ENCODE results near the gene CFAP99.
"Not testable (repeated sequence)": the region's sequence is repeated elsewhere in the genome, so short reads cannot be mapped to it uniquely, and the experiment has no call there.

Gene CFAP99

GRCh38 chr4:2418650-2419571 is at the start of gene CFAP99:
Gene CFAP99 (plus strand): TSS chr4:2418955.
- Mint-ChIP-seq H3K4me3 (peak within 1 kb of the TSS; percentile 80), H3K9me3 (no peaks in the 10 kb centered on the region), H3K27me3 (peaks cover 53% of the 10 kb centered on the region), H3K4me1 (ENCODE audit: low read depth) (peaks cover 42% of the 10 kb centered on the region), H3K36me3 (ENCODE audit: low read depth) (no peaks in the 10 kb centered on the region), H3K27ac (no peak within 1 kb of the TSS)

- Mint-ChIP-seq H3K36me3 (ENCODE audit: low read depth) (no peaks in the 10 kb centered on the region), H3K9me3 (no peaks in the 10 kb centered on the region), H3K27ac (no peak overlapping the region), H3K4me1 (ENCODE audit: low read depth) (no peaks in the 10 kb centered on the region), H3K4me3 (no peak overlapping the region), H3K27me3 (no peaks in the 10 kb centered on the region)
Measured at GRCh38 chr4:2370597-2371320, 48.0 kb upstream of the CFAP99 start.

GRCh38 chr4:2371765-2372487 is 46.8 kb upstream of the CFAP99 start:
- Mint-ChIP-seq H3K4me1 (ENCODE audit: low read depth) (no peaks in the 10 kb centered on the region), H3K27ac (no peak overlapping the region), H3K4me3 (no peak overlapping the region), H3K27me3 (no peaks in the 10 kb centered on the region), H3K9me3 (no peaks in the 10 kb centered on the region), H3K36me3 (ENCODE audit: low read depth) (no peaks in the 10 kb centered on the region)

GRCh38 chr4:2372488-2373030 is 46.2 kb upstream of the CFAP99 start:
- H3K27ac Mint-ChIP-seq, result no peak overlapping the region
- no peaks in the 10 kb centered on the region for H3K9me3 Mint-ChIP-seq
- H3K36me3 Mint-ChIP-seq (ENCODE audit: low read depth), result no peaks in the 10 kb centered on the region
- no peaks in the 10 kb centered on the region for H3K27me3 Mint-ChIP-seq
- no peaks in the 10 kb centered on the region for H3K4me1 Mint-ChIP-seq (ENCODE audit: low read depth)
- H3K4me3 Mint-ChIP-seq, result no peak overlapping the region

GRCh38 chr4:2373532-2373931 is 45.2 kb upstream of the CFAP99 start:
- Mint-ChIP-seq H3K9me3 (no peaks in the 10 kb centered on the region), H3K36me3 (ENCODE audit: low read depth) (no peaks in the 10 kb centered on the region), H3K27ac (no peak overlapping the region)

GRCh38 chr4:2375427-2375826 is 43.3 kb upstream of the CFAP99 start:
- no peaks in the 10 kb centered on the region for H3K4me1 Mint-ChIP-seq (ENCODE audit: low read depth)
- H3K27ac Mint-ChIP-seq, result no peak overlapping the region
- no peaks in the 10 kb centered on the region for H3K27me3 Mint-ChIP-seq
- H3K36me3 Mint-ChIP-seq (ENCODE audit: low read depth), result no peaks in the 10 kb centered on the region
- no peaks in the 10 kb centered on the region for H3K9me3 Mint-ChIP-seq
- no peak overlapping the region for H3K4me3 Mint-ChIP-seq

More at GRCh38 chr4:2373532-2373931, 45.2 kb upstream of the CFAP99 start:
- no peaks in the 10 kb centered on the region for H3K27me3 Mint-ChIP-seq
- H3K4me1 Mint-ChIP-seq (ENCODE audit: low read depth), result no peaks in the 10 kb centered on the region
- no peak overlapping the region for H3K4me3 Mint-ChIP-seq

GRCh38 chr4:2377241-2377640 is 41.5 kb upstream of the CFAP99 start:
- Mint-ChIP-seq H3K36me3 (ENCODE audit: low read depth) (no peaks in the 10 kb centered on the region), H3K27me3 (peaks cover 4% of the 10 kb centered on the region)

GRCh38 chr4:2378401-2378800 is 40.4 kb upstream of the CFAP99 start:
- Mint-ChIP-seq H3K36me3 (ENCODE audit: low read depth) (no peaks in the 10 kb centered on the region), H3K9me3 (no peaks in the 10 kb centered on the region), H3K27ac (no peak overlapping the region), H3K27me3 (peaks cover 4% of the 10 kb centered on the region), H3K4me1 (ENCODE audit: low read depth) (peaks cover 10% of the 10 kb centered on the region), H3K4me3 (no peak overlapping the region)

More at GRCh38 chr4:2377241-2377640, 41.5 kb upstream of the CFAP99 start:
- H3K9me3 Mint-ChIP-seq, result no peaks in the 10 kb centered on the region
- no peaks in the 10 kb centered on the region for H3K4me1 Mint-ChIP-seq (ENCODE audit: low read depth)
- H3K27ac Mint-ChIP-seq, result no peak overlapping the region
- H3K4me3 Mint-ChIP-seq, result no peak overlapping the region

GRCh38 chr4:2378898-2379297 is 39.9 kb upstream of the CFAP99 start:
- Mint-ChIP-seq H3K9me3 (no peaks in the 10 kb centered on the region), H3K27ac (no peak overlapping the region), H3K27me3 (peaks cover 4% of the 10 kb centered on the region), H3K4me1 (ENCODE audit: low read depth) (peaks cover 15% of the 10 kb centered on the region), H3K4me3 (no peak overlapping the region), H3K36me3 (ENCODE audit: low read depth) (no peaks in the 10 kb centered on the region)

- Mint-ChIP-seq H3K27ac (peak overlapping the region; percentile 4), H3K4me1 (ENCODE audit: low read depth) (peaks cover 15% of the 10 kb centered on the region)
- H3K27me3 Mint-ChIP-seq, result not testable (repeated sequence)
Measured at GRCh38 chr4:2380589-2380988, 38.2 kb upstream of the CFAP99 start.

GRCh38 chr4:2382769-2383202 is 36.0 kb upstream of the CFAP99 start:
- H3K4me1 Mint-ChIP-seq (ENCODE audit: low read depth), result peaks cover 15% of the 10 kb centered on the region
- not testable (repeated sequence) for H3K27ac Mint-ChIP-seq

More at GRCh38 chr4:2380589-2380988, 38.2 kb upstream of the CFAP99 start:
- H3K36me3 Mint-ChIP-seq (ENCODE audit: low read depth); H3K4me3 Mint-ChIP-seq; H3K9me3 Mint-ChIP-seq: not testable (repeated sequence)

GRCh38 chr4:2383220-2383631 is 35.5 kb upstream of the CFAP99 start:
- H3K27ac Mint-ChIP-seq, result peak overlapping the region; percentile 24
- H3K27me3 Mint-ChIP-seq; H3K36me3 Mint-ChIP-seq (ENCODE audit: low read depth); H3K9me3 Mint-ChIP-seq; H3K4me3 Mint-ChIP-seq: not testable (repeated sequence)
- peaks cover 15% of the 10 kb centered on the region for H3K4me1 Mint-ChIP-seq (ENCODE audit: low read depth)

More at GRCh38 chr4:2382769-2383202, 36.0 kb upstream of the CFAP99 start:
- not testable (repeated sequence) for H3K36me3 Mint-ChIP-seq (ENCODE audit: low read depth); H3K9me3 Mint-ChIP-seq; H3K27me3 Mint-ChIP-seq; H3K4me3 Mint-ChIP-seq

GRCh38 chr4:2383760-2384159 is 35.0 kb upstream of the CFAP99 start:
- no peaks in the 10 kb centered on the region for H3K36me3 Mint-ChIP-seq (ENCODE audit: low read depth)
- H3K27me3 Mint-ChIP-seq, result peaks cover 4% of the 10 kb centered on the region
- H3K27ac Mint-ChIP-seq, result no peak overlapping the region
- H3K4me1 Mint-ChIP-seq (ENCODE audit: low read depth), result peaks cover 15% of the 10 kb centered on the region
- no peaks in the 10 kb centered on the region for H3K9me3 Mint-ChIP-seq
- H3K4me3 Mint-ChIP-seq, result no peak overlapping the region

- H3K36me3 Mint-ChIP-seq (ENCODE audit: low read depth), result no peaks in the 10 kb centered on the region
- H3K27me3 Mint-ChIP-seq, result peaks cover 4% of the 10 kb centered on the region
- peaks cover 15% of the 10 kb centered on the region for H3K4me1 Mint-ChIP-seq (ENCODE audit: low read depth)
- no peak overlapping the region for H3K27ac Mint-ChIP-seq
- no peaks in the 10 kb centered on the region for H3K9me3 Mint-ChIP-seq
- H3K4me3 Mint-ChIP-seq, result no peak overlapping the region
Measured at GRCh38 chr4:2384245-2384644, 34.5 kb upstream of the CFAP99 start.
